ENCODE measurements around the gene RC3H2. TPM values are rescaled to one million over a fixed set of nuclear protein-coding genes. Genes with fewer than 3 reads are reported as not detected.
A peak's percentile ranks its signal among the peaks of the same experiment; 100 is the strongest.
"Not testable (repeated sequence)": the region's sequence is repeated elsewhere in the genome, so short reads cannot be mapped to it uniquely, and the experiment has no call there.

The RC3H2 gene
- total RNA-seq, 3 donors from 2014 or later: 32.0 to 56.3 (median 33.0) TPM

GRCh38 chr9:122837266-122837850 is 67.8 kb downstream of the RC3H2 start:
- no peak for DNase-seq
- TF ChIP-seq CTCF (IDR thresholded peaks at IDR 0.05): no peak
- H3K9me3 ChIP-seq: no peaks in the 10 kb centered on the region
- ATAC-seq: no peak
- no peaks in the 10 kb centered on the region for H3K4me1 ChIP-seq (ENCODE audit: low read depth)
- no peak overlapping the region for H3K4me3 ChIP-seq
- intact Hi-C loops (cut with DNase I, micrococcal nuclease): no loop called here
- no peaks in the 10 kb centered on the region for H3K36me3 ChIP-seq (ENCODE audit: low read depth)

- DNase-seq (no peak), ATAC-seq (no peak)
- Histone ChIP-seq H3K4me1 (ENCODE audit: low read depth) (no peaks in the 10 kb centered on the region), H3K9me3 (no peaks in the 10 kb centered on the region), H3K4me3 (no peak overlapping the region), H3K36me3 (ENCODE audit: low read depth) (no peaks in the 10 kb centered on the region)
- intact Hi-C loops (cut with DNase I, micrococcal nuclease): no loop called here
- TF ChIP-seq CTCF (IDR thresholded peaks at IDR 0.05): no peak
These were observed 69.8 kb downstream of the RC3H2 start for GRCh38 chr9:122835313-122835731.

GRCh38 chr9:122832194-122832593 is 73.0 kb downstream of the RC3H2 start:
- no peak for TF ChIP-seq CTCF (IDR thresholded peaks at IDR 0.05)
- ATAC-seq: no peak
- no peak for DNase-seq
- no peaks in the 10 kb centered on the region for H3K36me3 ChIP-seq (ENCODE audit: low read depth)
- H3K4me1 ChIP-seq (ENCODE audit: low read depth): peaks cover 5% of the 10 kb centered on the region
- H3K9me3 ChIP-seq: no peaks in the 10 kb centered on the region
- intact Hi-C loops (cut with DNase I, micrococcal nuclease): no loop called here
- H3K4me3 ChIP-seq: no peak overlapping the region

GRCh38 chr9:122828965-122829284 is 76.2 kb downstream of the RC3H2 start:
- H3K9me3 ChIP-seq; intact Hi-C loops (cut with DNase I, micrococcal nuclease); H3K36me3 ChIP-seq (ENCODE audit: low read depth); DNase-seq; H3K4me3 ChIP-seq; ATAC-seq: not testable (repeated sequence)
- H3K4me1 ChIP-seq (ENCODE audit: low read depth): peaks cover 12% of the 10 kb centered on the region

GRCh38 chr9:122827761-122828093 is 77.4 kb downstream of the RC3H2 start:
- intact Hi-C loops (cut with DNase I, micrococcal nuclease): no loop called here
- no peak for DNase-seq
- H3K4me1 ChIP-seq (ENCODE audit: low read depth): peaks cover 12% of the 10 kb centered on the region
- peak; percentile 1 for ATAC-seq
- no peak for TF ChIP-seq CTCF (IDR thresholded peaks at IDR 0.05)
- H3K36me3 ChIP-seq (ENCODE audit: low read depth): no peaks in the 10 kb centered on the region
- no peaks in the 10 kb centered on the region for H3K9me3 ChIP-seq
- peak overlapping the region; percentile 96 for H3K4me3 ChIP-seq

- TF ChIP-seq CTCF (IDR thresholded peaks at IDR 0.05): no peak
- peaks cover 21% of the 10 kb centered on the region for H3K4me1 ChIP-seq (ENCODE audit: low read depth)
- peaks cover 6% of the 10 kb centered on the region for H3K36me3 ChIP-seq (ENCODE audit: low read depth)
- no peak overlapping the region for H3K4me3 ChIP-seq
- ATAC-seq (no peak), DNase-seq (no peak)
- H3K9me3 ChIP-seq: no peaks in the 10 kb centered on the region
- intact Hi-C loops (cut with DNase I, micrococcal nuclease): no loop called here
These were observed 82.2 kb downstream of the RC3H2 start for GRCh38 chr9:122822938-122823337.
